PC-3 (cell line): Measurements from ENCODE around the gene SH3RF3. TPM values are rescaled to one million over a fixed set of nuclear protein-coding genes. Genes with fewer than 3 reads are reported as not detected.

ENCODE experiments used
- ATAC-seq: fragments of 200-7000 bp; cut with Tn5 transposase; 2 replicates; pipeline ENCODE4 v1.9.1; 2020; ENCODE audit warnings: mild to moderate bottlenecking, moderate library complexity
- BruUV-seq: library from RNA; stranded (reverse); fragments of 400-500 nt; replicated peaks from 2 replicates; lab custom pipeline; 2021; lab: Mats Ljungman, UMichigan
- CTCF ChIA-PET: fragments of 300-600 bp; sonication (Branson Sonifier 250); formaldehyde crosslinking; loops from one replicate; lab custom pipeline; 2022; ENCODE audit warnings: antibody characterized with exemption; lab: Charles Lee
- POLR2A ChIA-PET: fragments of 300-600 bp; sonication (Branson Sonifier 250); formaldehyde crosslinking; loops from one replicate; lab custom pipeline; 2022; ENCODE audit warnings: antibody characterized with exemption; ENCODE audit not compliant: unreplicated experiment; lab: Charles Lee
- DNase-seq: peaks from one replicate; pipeline ENCODE4 v3.0.0-alpha.2; 2015
- H2AFZ ChIP-seq: fragments of 300-600 bp; sonication (generic); 2 replicates; pipeline ENCODE4 v1.6.0; 2016; ENCODE audit warnings: antibody characterized with exemption, low read length
- H3F3A ChIP-seq: fragments of 300-600 bp; sonication (generic); one replicate; pipeline ENCODE4 v1.6.0; 2017; ENCODE audit warnings: antibody characterized with exemption, low read length, control low read depth, mild to moderate bottlenecking; ENCODE audit not compliant: unreplicated experiment
- H3K27ac ChIP-seq: fragments of 300-600 bp; sonication (generic); 2 replicates; pipeline ENCODE4 v1.5.1; 2016; ENCODE audit warnings: mild to moderate bottlenecking, low read length
- H3K27me3 ChIP-seq: fragments of 300-600 bp; sonication (generic); 2 replicates; pipeline ENCODE4 v1.6.1; 2016; ENCODE audit warnings: low read length, mixed read lengths
- H3K36me3 ChIP-seq: fragments of 300-600 bp; sonication (generic); 2 replicates; pipeline ENCODE4 v1.6.1; 2016; ENCODE audit warnings: low read depth, mixed run types, low read length, mixed read lengths
- H3K4me1 ChIP-seq: fragments of 300-600 bp; sonication (generic); 2 replicates; pipeline ENCODE4 v1.5.1; 2016; ENCODE audit warnings: low read length; ENCODE audit not compliant: insufficient read depth
- H3K4me2 ChIP-seq: fragments of 300-600 bp; sonication (generic); 2 replicates; pipeline ENCODE4 v1.6.0; 2016; ENCODE audit warnings: low read length
- H3K4me3 ChIP-seq: fragments of 300-600 bp; sonication (generic); 2 replicates; pipeline ENCODE4 v1.5.1; 2016; ENCODE audit warnings: mild to moderate bottlenecking, low read length, mixed read lengths
- H3K79me2 ChIP-seq: fragments of 300-600 bp; sonication (generic); 2 replicates; pipeline ENCODE4 v1.6.1; 2017; ENCODE audit warnings: low read length, mixed read lengths
- H3K9ac ChIP-seq: fragments of 300-600 bp; sonication (generic); 2 replicates; pipeline ENCODE4 v1.6.0; 2016; ENCODE audit warnings: mild to moderate bottlenecking, low read length
- H3K9me2 ChIP-seq: fragments of 300-600 bp; sonication (generic); replicated peaks from 2 replicates; pipeline ENCODE4 v1.6.1; 2016; ENCODE audit warnings: mixed run types, low read length, mixed read lengths
- H3K9me3 ChIP-seq: fragments of 300-600 bp; sonication (generic); 2 replicates; pipeline ENCODE4 v1.6.1; 2016; ENCODE audit warnings: low read length, mixed read lengths
- H4K20me1 ChIP-seq: fragments of 300-600 bp; sonication (generic); 2 replicates; pipeline ENCODE4 v1.6.1; 2016; ENCODE audit warnings: low read length, mixed read lengths
- EZH2 ChIP-seq: fragments of 300-600 bp; sonication (generic); IDR thresholded peaks from one replicate; pipeline ENCODE4 v1.6.1; 2017; ENCODE audit warnings: antibody characterized with exemption, mild to moderate bottlenecking, low read length; ENCODE audit not compliant: unreplicated experiment
- EZH2phosphoT487 ChIP-seq: fragments of 300-600 bp; sonication (generic); IDR thresholded peaks from 2 replicates; pipeline ENCODE4 v1.6.1; 2018; ENCODE audit warnings: mild to moderate bottlenecking, antibody characterized with exemption, low read length, borderline replicate concordance
- intact Hi-C: fragments of 100-400 bp; cut with micrococcal nuclease; formaldehyde crosslinking; loops from 2 replicates; pipeline ENCODE4 v1.9.0; 2023
- total RNA-seq: library from RNA; depleted of rRNA; stranded (reverse); fragments of >200 nt; gene quantifications from 2 replicates; pipeline ENCODE4 v1.2.3, GENCODE V29; 2014
- TF ChIP-seq, protein P1 (sequence below): fragments of 300-600 bp; sonication (generic); conservative IDR thresholded peaks from 2 replicates; pipeline ENCODE4 v1.5.1; 2017; ENCODE audit warnings: antibody characterized with exemption, low read depth, mild to moderate bottlenecking, low read length

Gene SH3RF3
- total RNA-seq, 1 experiment from 2014 or later: 11.7 TPM

- 0 out of 2 replicates have a peak, but pooled peaks cover 11% of the 10 kb centered on the region for H3K79me2 ChIP-seq
- TF ChIP-seq EZH2phosphoT487 (no peak), EZH2 (no peak)
- TF ChIP-seq, protein P1, sequence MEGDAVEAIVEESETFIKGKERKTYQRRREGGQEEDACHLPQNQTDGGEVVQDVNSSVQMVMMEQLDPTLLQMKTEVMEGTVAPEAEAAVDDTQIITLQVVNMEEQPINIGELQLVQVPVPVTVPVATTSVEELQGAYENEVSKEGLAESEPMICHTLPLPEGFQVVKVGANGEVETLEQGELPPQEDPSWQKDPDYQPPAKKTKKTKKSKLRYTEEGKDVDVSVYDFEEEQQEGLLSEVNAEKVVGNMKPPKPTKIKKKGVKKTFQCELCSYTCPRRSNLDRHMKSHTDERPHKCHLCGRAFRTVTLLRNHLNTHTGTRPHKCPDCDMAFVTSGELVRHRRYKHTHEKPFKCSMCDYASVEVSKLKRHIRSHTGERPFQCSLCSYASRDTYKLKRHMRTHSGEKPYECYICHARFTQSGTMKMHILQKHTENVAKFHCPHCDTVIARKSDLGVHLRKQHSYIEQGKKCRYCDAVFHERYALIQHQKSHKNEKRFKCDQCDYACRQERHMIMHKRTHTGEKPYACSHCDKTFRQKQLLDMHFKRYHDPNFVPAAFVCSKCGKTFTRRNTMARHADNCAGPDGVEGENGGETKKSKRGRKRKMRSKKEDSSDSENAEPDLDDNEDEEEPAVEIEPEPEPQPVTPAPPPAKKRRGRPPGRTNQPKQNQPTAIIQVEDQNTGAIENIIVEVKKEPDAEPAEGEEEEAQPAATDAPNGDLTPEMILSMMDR: no peak
- H3K9me2 ChIP-seq: no peaks in the 10 kb centered on the region
- no peaks in the 10 kb centered on the region for H4K20me1 ChIP-seq
- no peak overlapping the region for H2AFZ ChIP-seq
- no peaks in the 10 kb centered on the region for H3K4me1 ChIP-seq
- ChIA-PET POLR2A (no interaction called here), CTCF (no interaction called here)
- no peak overlapping the region for H3K4me3 ChIP-seq
- H3K9ac ChIP-seq: no peak overlapping the region
- no peak overlapping the region for H3K4me2 ChIP-seq
- no peaks in the 10 kb centered on the region for H3K36me3 ChIP-seq
- no TSS peak for BruUV-seq
- H3K27ac ChIP-seq: no peak overlapping the region
- no peaks in the 10 kb centered on the region for H3K27me3 ChIP-seq
- intact Hi-C loops: no loop called here
- DNase-seq (no peak), ATAC-seq (no peak)
- no peaks in the 10 kb centered on the region for H3F3A ChIP-seq
- H3K9me3 ChIP-seq: no peaks in the 10 kb centered on the region
These were observed 124.2 kb downstream of the SH3RF3 start for GRCh38 chr2:109253217-109253616.

- Histone ChIP-seq H3F3A (no peaks in the 10 kb centered on the region), H3K4me2 (no peak overlapping the region), H3K79me2 (peaks cover 15% of the 10 kb centered on the region), H4K20me1 (no peaks in the 10 kb centered on the region), H2AFZ (no peak overlapping the region), H3K9me2 (no peaks in the 10 kb centered on the region), H3K4me1 (no peaks in the 10 kb centered on the region), H3K9ac (no peak overlapping the region), H3K27ac (no peak overlapping the region), H3K27me3 (no peaks in the 10 kb centered on the region), H3K4me3 (no peak overlapping the region), H3K9me3 (no peaks in the 10 kb centered on the region), H3K36me3 (no peaks in the 10 kb centered on the region)
- ChIA-PET POLR2A (no interaction called here), CTCF (no interaction called here)
- ATAC-seq: no peak
- no TSS peak for BruUV-seq
- DNase-seq: no peak
- intact Hi-C loops: no loop called here
- TF ChIP-seq EZH2phosphoT487 (no peak), EZH2 (no peak)
- TF ChIP-seq, protein P1: no peak
These were observed 125.3 kb downstream of the SH3RF3 start for GRCh38 chr2:109254174-109254904.

GRCh38 chr2:109255654-109256053 lies 126.6 kb downstream of the SH3RF3 start:
- Histone ChIP-seq H2AFZ (no peak overlapping the region), H3K27me3 (no peaks in the 10 kb centered on the region), H3K79me2 (peaks cover 28% of the 10 kb centered on the region), H3K9me2 (no peaks in the 10 kb centered on the region), H3K4me2 (no peak overlapping the region), H3K36me3 (no peaks in the 10 kb centered on the region), H3F3A (no peaks in the 10 kb centered on the region), H3K9me3 (no peaks in the 10 kb centered on the region), H4K20me1 (no peaks in the 10 kb centered on the region), H3K4me3 (no peak overlapping the region), H3K4me1 (no peaks in the 10 kb centered on the region), H3K9ac (no peak overlapping the region), H3K27ac (no peak overlapping the region)
- ChIA-PET CTCF (no interaction called here), POLR2A (no interaction called here)
- no peak for ATAC-seq
- BruUV-seq: no TSS peak
- intact Hi-C loops: no loop called here
- TF ChIP-seq, protein P1: no peak
- no peak for TF ChIP-seq EZH2phosphoT487
- TF ChIP-seq EZH2: no peak
- DNase-seq: no peak
